Measurements from ENCODE around the gene FYN. TPM values are rescaled to one million over a fixed set of nuclear protein-coding genes. Genes with fewer than 3 reads are reported as not detected.

The FYN gene
- total RNA-seq, 2 donors from 2014 or later = 11.3 to 21.5 TPM

DNA sequence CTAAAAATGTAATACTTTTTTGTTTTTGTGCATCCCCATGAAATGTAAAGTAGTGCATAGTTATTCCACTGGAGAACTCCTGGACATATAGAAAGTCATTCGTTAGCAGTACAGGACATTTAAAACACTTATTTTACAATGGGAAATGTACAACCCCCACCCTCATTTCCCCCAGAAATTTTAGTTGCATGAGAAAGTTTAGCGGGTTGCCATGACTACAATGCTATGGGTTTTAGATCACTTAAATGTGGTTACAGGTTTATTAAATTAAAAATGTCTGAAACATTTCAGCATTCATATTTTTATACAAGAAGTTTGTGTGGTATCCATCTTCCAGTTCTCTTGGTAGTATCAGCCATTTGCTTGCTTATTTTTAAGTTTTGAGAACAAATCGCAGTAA lies 212.7 kb downstream of the FYN start:
- no peak overlapping the region for H3K4me3 ChIP-seq
- no peak overlapping the region for H3K27ac ChIP-seq
- H3K4me1 ChIP-seq = no peaks in the 10 kb centered on the region
- H3K27me3 ChIP-seq = no peaks in the 10 kb centered on the region
- no peak overlapping the region for H3K9ac ChIP-seq (ENCODE audit: low read depth in 2 of 2, low read length in 2 of 2)
- H3K36me3 ChIP-seq = no peaks in the 10 kb centered on the region
- no peaks in the 10 kb centered on the region for H3K9me3 ChIP-seq
- DNase-seq = no peak
- TF ChIP-seq CTCF (IDR thresholded peaks at IDR 0.05) = no peak
- intact Hi-C loops (cut with DNase I) = no loop called here

- no peaks in the 10 kb centered on the region for H3K9me3 ChIP-seq
- no peak for TF ChIP-seq CTCF (IDR thresholded peaks at IDR 0.05)
- H3K4me1 ChIP-seq = no peaks in the 10 kb centered on the region
- H3K27ac ChIP-seq = no peak overlapping the region
- DNase-seq = no peak
- H3K4me3 ChIP-seq = no peak overlapping the region
- intact Hi-C loops (cut with DNase I) = no loop called here
- H3K9ac ChIP-seq (ENCODE audit: low read depth in 2 of 2, low read length in 2 of 2) = no peak overlapping the region
- no peaks in the 10 kb centered on the region for H3K27me3 ChIP-seq
- no peaks in the 10 kb centered on the region for H3K36me3 ChIP-seq
Measured at GRCh38 chr6:111658462-111659154, 214.6 kb downstream of the FYN start.

- Histone ChIP-seq H3K27ac (no peak overlapping the region), H3K4me1 (no peaks in the 10 kb centered on the region), H3K27me3 (no peaks in the 10 kb centered on the region), H3K9ac (ENCODE audit: low read depth in 2 of 2, low read length in 2 of 2) (no peak overlapping the region), H3K4me3 (no peak overlapping the region), H3K36me3 (no peaks in the 10 kb centered on the region), H3K9me3 (no peaks in the 10 kb centered on the region)
- TF ChIP-seq CTCF (IDR thresholded peaks at IDR 0.05) = no peak
- intact Hi-C loops (cut with DNase I) = no loop called here
- DNase-seq = no peak
Measured at GRCh38 chr6:111657146-111657545, 216.1 kb downstream of the FYN start.

GRCh38 chr6:111653979-111654378 lies 219.3 kb downstream of the FYN start:
- intact Hi-C loops (cut with DNase I) = no loop called here
- H3K9ac ChIP-seq (ENCODE audit: low read depth in 2 of 2, low read length in 2 of 2) = no peak overlapping the region
- no peak for DNase-seq
- no peaks in the 10 kb centered on the region for H3K27me3 ChIP-seq
- H3K4me1 ChIP-seq = no peaks in the 10 kb centered on the region
- H3K27ac ChIP-seq = no peak overlapping the region
- H3K9me3 ChIP-seq = no peaks in the 10 kb centered on the region
- no peaks in the 10 kb centered on the region for H3K36me3 ChIP-seq
- no peak for TF ChIP-seq CTCF (IDR thresholded peaks at IDR 0.05)
- no peak overlapping the region for H3K4me3 ChIP-seq

- no peak for TF ChIP-seq CTCF (IDR thresholded peaks at IDR 0.05)
- Histone ChIP-seq H3K27ac (no peak overlapping the region), H3K9ac (ENCODE audit: low read depth in 2 of 2, low read length in 2 of 2) (no peak overlapping the region), H3K9me3 (no peaks in the 10 kb centered on the region), H3K4me3 (no peak overlapping the region), H3K27me3 (no peaks in the 10 kb centered on the region), H3K36me3 (no peaks in the 10 kb centered on the region), H3K4me1 (no peaks in the 10 kb centered on the region)
- no peak for DNase-seq
- intact Hi-C loops (cut with DNase I) = no loop called here
Measured at GRCh38 chr6:111653434-111653833, 219.8 kb downstream of the FYN start.
